ENCODE measurements around the gene MTARC2. TPM values are rescaled to one million over a fixed set of nuclear protein-coding genes. Genes with fewer than 3 reads are reported as not detected.

The MTARC2 gene
- total and polyA plus RNA-seq, 7 donors: 4.1 to 12.4 (median 8.8) TPM

DNA sequence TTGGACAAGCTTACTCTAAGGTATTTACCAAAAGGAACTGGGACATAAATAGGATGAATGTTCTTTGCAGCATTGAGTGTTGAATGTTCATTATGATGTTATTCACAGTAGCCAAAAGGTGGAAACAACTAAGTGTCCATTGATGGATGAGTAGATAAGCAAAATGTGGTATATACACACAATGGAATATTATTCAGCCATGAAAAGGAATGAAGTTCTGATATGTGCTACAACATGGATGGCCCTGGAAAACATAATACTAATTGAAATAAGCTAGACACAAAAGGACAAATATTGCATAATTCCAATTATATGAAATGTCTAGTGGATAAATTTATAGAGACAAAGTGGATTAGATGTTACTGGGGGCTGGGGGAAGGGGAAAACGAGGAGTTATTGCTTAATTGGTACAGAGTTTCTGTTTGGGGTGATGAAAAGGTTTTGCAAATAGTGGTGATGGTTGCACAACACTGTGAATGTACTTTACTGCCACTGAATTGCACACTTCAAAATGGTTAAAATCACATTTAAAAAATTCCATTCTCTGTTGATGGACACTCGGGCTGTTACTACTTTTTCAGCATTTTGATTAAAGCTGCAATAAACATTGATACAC is 41.5 kb downstream of the MTARC2 start:
- TF ChIP-seq, protein P1, sequence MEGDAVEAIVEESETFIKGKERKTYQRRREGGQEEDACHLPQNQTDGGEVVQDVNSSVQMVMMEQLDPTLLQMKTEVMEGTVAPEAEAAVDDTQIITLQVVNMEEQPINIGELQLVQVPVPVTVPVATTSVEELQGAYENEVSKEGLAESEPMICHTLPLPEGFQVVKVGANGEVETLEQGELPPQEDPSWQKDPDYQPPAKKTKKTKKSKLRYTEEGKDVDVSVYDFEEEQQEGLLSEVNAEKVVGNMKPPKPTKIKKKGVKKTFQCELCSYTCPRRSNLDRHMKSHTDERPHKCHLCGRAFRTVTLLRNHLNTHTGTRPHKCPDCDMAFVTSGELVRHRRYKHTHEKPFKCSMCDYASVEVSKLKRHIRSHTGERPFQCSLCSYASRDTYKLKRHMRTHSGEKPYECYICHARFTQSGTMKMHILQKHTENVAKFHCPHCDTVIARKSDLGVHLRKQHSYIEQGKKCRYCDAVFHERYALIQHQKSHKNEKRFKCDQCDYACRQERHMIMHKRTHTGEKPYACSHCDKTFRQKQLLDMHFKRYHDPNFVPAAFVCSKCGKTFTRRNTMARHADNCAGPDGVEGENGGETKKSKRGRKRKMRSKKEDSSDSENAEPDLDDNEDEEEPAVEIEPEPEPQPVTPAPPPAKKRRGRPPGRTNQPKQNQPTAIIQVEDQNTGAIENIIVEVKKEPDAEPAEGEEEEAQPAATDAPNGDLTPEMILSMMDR (IDR thresholded peaks at IDR 0.05): no peak
- Histone ChIP-seq H3K4me1 (peaks cover 27% of the 10 kb centered on the region), H3K9me3 (no peaks in the 10 kb centered on the region), H3K27me3 (ENCODE audit: insufficient read depth in 3 of 3, low read length in 2 of 3) (no peaks in the 10 kb centered on the region), H3K4me3 (no peak overlapping the region), H3K27ac (no peak overlapping the region), H3K36me3 (ENCODE audit: insufficient read depth in 1 of 2, low read depth in 1 of 2) (no peaks in the 10 kb centered on the region)
- DNase-seq (no peak), ATAC-seq (no peak)
- WGBS, 3 donors: 83 to 88% (median 87%) methylated on average over 2 of the region's 2 CpGs
- intact Hi-C loops (cut with DNase I): no loop called here

DNA sequence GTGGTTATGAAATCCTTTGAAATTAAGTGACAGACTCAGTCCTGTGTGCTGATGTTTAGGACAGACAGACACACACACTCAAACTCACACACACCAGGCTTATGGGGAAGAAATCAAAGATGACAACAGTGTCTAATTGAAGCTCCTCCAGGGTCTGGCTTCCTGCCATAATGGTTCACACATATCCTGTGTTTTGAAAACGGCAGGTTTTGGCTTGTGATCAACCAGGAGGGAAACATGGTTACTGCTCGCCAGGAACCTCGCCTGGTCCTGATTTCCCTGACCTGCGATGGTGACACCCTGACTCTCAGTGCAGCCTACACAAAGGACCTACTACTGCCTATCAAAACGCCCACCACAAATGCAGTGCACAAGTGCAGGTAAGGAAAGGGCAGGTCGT is 43.2 kb downstream of the MTARC2 start:
- TF ChIP-seq, protein P1 (IDR thresholded peaks at IDR 0.05): no peak
- WGBS, 3 donors: 41 to 53% (median 49%) methylated on average over 6 of the region's 6 CpGs
- DNase-seq (no peak), ATAC-seq (peak in 1 of 4 donors; percentile 14)
- H3K4me3 ChIP-seq: no peak overlapping the region
- no peaks in the 10 kb centered on the region for H3K9me3 ChIP-seq
- H3K27me3 ChIP-seq (ENCODE audit: insufficient read depth in 3 of 3, low read length in 2 of 3): no peaks in the 10 kb centered on the region
- intact Hi-C loops (cut with DNase I): no loop called here
- peaks cover 23% of the 10 kb centered on the region for H3K4me1 ChIP-seq
- peak overlapping the region; percentile 28 for H3K27ac ChIP-seq
- H3K36me3 ChIP-seq (ENCODE audit: insufficient read depth in 1 of 2, low read depth in 1 of 2): no peaks in the 10 kb centered on the region

DNA sequence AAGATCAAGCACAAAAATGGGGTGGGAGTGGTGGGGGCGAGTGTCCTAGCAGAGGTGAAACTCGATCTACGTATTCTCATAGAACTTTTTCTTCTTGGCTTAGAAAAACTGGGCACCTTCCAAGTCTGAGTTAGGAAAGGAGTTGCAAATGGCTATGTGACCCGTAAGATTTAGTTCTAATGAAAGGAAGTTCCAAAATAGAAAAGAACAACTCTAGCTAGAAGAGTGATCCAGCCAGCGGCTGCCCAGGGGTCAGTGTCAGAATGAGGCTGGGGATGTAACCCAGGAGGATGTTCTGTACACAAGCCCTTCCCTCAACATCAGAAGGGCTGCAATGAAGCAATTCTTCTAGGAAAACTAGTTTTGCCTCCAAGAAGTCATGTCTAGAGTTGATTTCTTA is 43.8 kb downstream of the MTARC2 start:
- intact Hi-C loops (cut with DNase I): no loop called here
- Histone ChIP-seq H3K36me3 (ENCODE audit: insufficient read depth in 1 of 2, low read depth in 1 of 2) (peaks cover 0 to under 1% of the 10 kb centered on the region in 2 donors), H3K4me1 (peaks cover 22% of the 10 kb centered on the region), H3K27me3 (ENCODE audit: insufficient read depth in 3 of 3, low read length in 2 of 3) (no peaks in the 10 kb centered on the region), H3K4me3 (no peak overlapping the region), H3K9me3 (no peaks in the 10 kb centered on the region), H3K27ac (peak overlapping the region; percentile 28)
- DNase-seq: peak; percentile 43 to 70
- TF ChIP-seq, protein P1 (IDR thresholded peaks at IDR 0.05): no peak
- WGBS, 3 donors: 7 to 12% (median 11%) methylated on average over 5 of the region's 5 CpGs
- ATAC-seq: peak in 3 of 4 donors; percentile 57 to 89 (median 58)

DNA sequence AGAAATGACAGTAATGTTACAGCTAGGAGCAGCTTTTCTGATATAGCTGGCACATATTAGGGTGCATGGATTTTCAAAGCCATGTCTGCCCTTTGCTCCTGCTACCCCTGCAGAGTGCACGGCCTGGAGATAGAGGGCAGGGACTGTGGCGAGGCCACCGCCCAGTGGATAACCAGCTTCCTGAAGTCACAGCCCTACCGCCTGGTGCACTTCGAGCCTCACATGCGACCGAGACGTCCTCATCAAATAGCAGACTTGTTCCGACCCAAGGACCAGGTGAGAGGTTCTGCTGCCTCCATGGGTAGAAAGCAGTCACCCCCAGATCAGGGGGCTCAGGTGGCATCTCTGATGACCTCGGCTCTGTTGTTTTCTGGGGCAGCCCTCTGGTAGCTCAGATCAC is 48.4 kb downstream of the MTARC2 start:
- H3K4me1 ChIP-seq: peaks cover 22% of the 10 kb centered on the region
- DNase-seq (no peak), ATAC-seq (no peak)
- H3K4me3 ChIP-seq: no peak overlapping the region
- peaks cover 0 to 27% of the 10 kb centered on the region in 2 donors for H3K36me3 ChIP-seq (ENCODE audit: insufficient read depth in 1 of 2, low read depth in 1 of 2)
- no peaks in the 10 kb centered on the region for H3K27me3 ChIP-seq (ENCODE audit: insufficient read depth in 3 of 3, low read length in 2 of 3)
- 91 to 94% (median 94%) methylated on average over 10 of the region's 10 CpGs for WGBS, 3 donors
- TF ChIP-seq, protein P1 (IDR thresholded peaks at IDR 0.05): no peak
- intact Hi-C loops (cut with DNase I): no loop called here
- no peak overlapping the region for H3K27ac ChIP-seq
- no peaks in the 10 kb centered on the region for H3K9me3 ChIP-seq

DNA sequence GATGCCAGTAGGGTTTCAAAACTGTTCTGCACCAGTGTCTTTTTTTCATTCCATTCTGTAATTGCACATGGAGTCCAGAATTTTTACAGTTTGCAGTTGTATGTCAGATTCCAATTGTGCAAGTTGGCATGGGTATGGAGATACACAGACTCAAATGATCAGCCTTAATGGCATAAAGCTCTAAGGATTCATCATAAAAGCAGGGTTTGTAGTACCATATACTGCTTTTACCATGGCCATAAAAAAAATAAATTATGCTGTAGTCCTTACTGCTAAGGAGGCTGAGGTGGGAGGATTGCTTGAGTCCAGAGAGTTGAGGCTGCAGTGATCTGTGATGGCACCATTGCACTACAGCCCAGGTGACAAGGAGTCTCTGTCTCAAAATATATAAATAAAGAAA is 48.9 kb downstream of the MTARC2 start:
- Histone ChIP-seq H3K9me3 (no peaks in the 10 kb centered on the region), H3K36me3 (ENCODE audit: insufficient read depth in 1 of 2, low read depth in 1 of 2) (peaks cover 0 to 32% of the 10 kb centered on the region in 2 donors), H3K4me3 (no peak overlapping the region), H3K4me1 (peaks cover 17% of the 10 kb centered on the region), H3K27me3 (ENCODE audit: insufficient read depth in 3 of 3, low read length in 2 of 3) (no peaks in the 10 kb centered on the region), H3K27ac (no peak overlapping the region)
- intact Hi-C loops (cut with DNase I): no loop called here
- TF ChIP-seq, protein P1 (IDR thresholded peaks at IDR 0.05): no peak
- ATAC-seq (no peak), DNase-seq (no peak)
